IPS-18a (cell line): ENCODE results near the gene PNMT.

Experiments used
- H3K27ac ChIP-seq: one replicate; pipeline ENCODE4 v1.5.1; 2013; ENCODE audit warnings: low read length
- H3K27me3 ChIP-seq: one replicate; pipeline ENCODE4 v1.6.1; 2013; ENCODE audit warnings: mild to moderate bottlenecking, low read length; ENCODE audit not compliant: control insufficient read depth, insufficient read depth
- H3K36me3 ChIP-seq: one replicate; pipeline ENCODE4 v1.6.1; 2013; ENCODE audit warnings: low read depth, low read length; ENCODE audit not compliant: control insufficient read depth
- H3K4me1 ChIP-seq: one replicate; pipeline ENCODE4 v1.6.1; 2013; ENCODE audit warnings: low read depth, low read length; ENCODE audit not compliant: control insufficient read depth
- H3K4me3 ChIP-seq: one replicate; pipeline ENCODE4 v1.5.1; 2013; ENCODE audit warnings: low read length
- H3K9ac ChIP-seq: one replicate; pipeline ENCODE4 v1.6.1; 2013; ENCODE audit warnings: mild to moderate bottlenecking, low read length, moderate library complexity
- H3K9me3 ChIP-seq: one replicate; pipeline ENCODE4 v1.6.1; 2013; ENCODE audit warnings: low read depth, low read length; ENCODE audit not compliant: control insufficient read depth

PNMT gene

DNA sequence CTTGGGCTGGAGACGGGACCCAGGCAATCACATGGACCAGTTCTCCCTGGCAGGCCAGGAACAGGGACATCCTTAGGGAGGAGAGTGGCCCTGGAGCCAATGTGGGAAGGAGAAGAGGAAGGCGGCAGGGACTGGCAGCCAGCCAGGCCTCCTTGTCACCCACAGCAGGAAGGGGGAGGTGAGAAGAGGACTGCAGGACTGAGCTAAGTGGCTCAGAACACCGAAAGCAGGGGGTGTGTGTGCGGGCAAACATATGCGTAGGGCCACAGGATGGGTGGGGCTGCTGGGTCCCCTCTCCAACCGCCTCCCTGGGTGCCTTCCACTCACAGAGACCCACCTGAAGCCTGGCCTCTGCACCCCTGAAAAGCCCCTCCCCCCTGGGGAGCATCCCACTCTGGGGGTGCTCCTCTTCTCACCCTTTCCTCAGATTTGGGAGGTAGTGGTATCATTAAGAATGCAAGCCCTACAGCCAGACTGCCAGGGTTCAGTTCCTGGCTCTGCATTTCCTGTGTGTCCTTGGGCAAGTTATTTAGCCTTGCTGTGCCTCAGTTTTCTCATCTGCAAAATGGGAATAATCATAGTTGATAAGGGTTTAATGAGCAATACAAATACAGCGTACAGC lies 8.1 kb downstream of the PNMT start:
- no peaks in the 10 kb centered on the region for H3K36me3 ChIP-seq
- no peak overlapping the region for H3K9ac ChIP-seq
- no peaks in the 10 kb centered on the region for H3K9me3 ChIP-seq
- no peak overlapping the region for H3K27ac ChIP-seq
- peaks cover 3% of the 10 kb centered on the region for H3K4me1 ChIP-seq
- H3K4me3 ChIP-seq = no peak overlapping the region
- H3K27me3 ChIP-seq = no peaks in the 10 kb centered on the region

DNA sequence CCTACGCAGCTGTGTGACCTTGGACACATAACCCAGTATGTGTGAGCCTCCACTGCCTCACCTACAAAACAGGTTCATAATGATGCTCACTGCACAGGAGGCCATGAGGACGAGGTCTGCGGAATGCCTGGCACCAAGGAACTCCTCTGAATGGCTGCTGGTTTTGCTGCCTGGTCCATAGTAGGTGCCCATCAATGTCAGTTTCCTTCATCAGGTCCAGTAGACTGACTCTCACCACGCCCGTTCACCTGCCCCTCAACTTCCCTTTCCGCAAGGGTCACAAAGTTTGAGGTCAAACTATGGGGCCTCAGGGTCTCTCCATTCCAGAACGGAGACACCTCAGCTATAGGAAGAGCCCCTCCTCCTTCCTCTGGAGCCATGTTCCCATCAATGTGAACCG lies 8.8 kb downstream of the PNMT start:
- peaks cover 3% of the 10 kb centered on the region for H3K4me1 ChIP-seq
- no peaks in the 10 kb centered on the region for H3K9me3 ChIP-seq
- H3K4me3 ChIP-seq = no peak overlapping the region
- no peak overlapping the region for H3K27ac ChIP-seq
- no peak overlapping the region for H3K9ac ChIP-seq
- no peaks in the 10 kb centered on the region for H3K36me3 ChIP-seq
- no peaks in the 10 kb centered on the region for H3K27me3 ChIP-seq

DNA sequence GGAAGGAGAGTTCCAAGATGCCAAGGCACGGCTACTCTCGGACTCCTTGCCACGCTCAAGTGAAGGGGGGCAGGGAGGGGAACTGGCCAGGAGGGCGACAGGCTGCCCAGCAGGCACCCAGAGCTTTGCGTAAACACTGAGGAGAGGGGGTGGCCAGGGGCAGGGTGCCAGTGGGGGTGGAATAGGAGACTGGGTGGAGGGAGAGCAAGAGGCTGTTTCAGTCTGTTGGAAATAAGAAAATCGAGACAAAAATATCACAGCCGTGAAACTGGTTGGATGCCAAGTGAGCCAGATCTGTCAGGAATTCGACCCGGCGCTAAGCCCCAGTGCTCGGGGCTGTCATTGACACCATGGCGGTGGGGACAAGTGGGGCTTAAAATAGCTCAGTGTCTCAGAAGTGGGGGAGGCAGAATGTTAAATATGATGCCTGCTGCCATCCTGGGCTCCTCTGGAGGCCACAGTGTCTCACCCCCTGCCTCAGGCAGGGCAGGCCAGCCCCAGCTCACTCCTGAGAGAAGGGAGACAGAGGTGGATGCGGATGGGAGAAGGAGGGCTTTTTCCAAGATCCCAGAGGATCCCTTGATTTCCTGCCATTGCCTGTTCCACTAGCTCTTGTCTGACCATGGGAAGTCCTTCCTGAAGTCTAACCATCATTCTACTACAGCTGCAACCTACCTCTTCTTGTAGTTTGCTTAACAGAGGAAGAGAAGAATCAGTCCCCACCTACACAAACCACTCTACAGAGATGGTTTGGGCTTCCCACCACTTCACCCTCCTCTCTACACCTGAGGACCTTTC lies 9.5 kb downstream of the PNMT start:
- H3K9me3 ChIP-seq = no peaks in the 10 kb centered on the region
- H3K4me1 ChIP-seq = peaks cover 3% of the 10 kb centered on the region
- no peaks in the 10 kb centered on the region for H3K27me3 ChIP-seq
- no peaks in the 10 kb centered on the region for H3K36me3 ChIP-seq
- no peak overlapping the region for H3K9ac ChIP-seq
- H3K4me3 ChIP-seq = no peak overlapping the region
- H3K27ac ChIP-seq = no peak overlapping the region

DNA sequence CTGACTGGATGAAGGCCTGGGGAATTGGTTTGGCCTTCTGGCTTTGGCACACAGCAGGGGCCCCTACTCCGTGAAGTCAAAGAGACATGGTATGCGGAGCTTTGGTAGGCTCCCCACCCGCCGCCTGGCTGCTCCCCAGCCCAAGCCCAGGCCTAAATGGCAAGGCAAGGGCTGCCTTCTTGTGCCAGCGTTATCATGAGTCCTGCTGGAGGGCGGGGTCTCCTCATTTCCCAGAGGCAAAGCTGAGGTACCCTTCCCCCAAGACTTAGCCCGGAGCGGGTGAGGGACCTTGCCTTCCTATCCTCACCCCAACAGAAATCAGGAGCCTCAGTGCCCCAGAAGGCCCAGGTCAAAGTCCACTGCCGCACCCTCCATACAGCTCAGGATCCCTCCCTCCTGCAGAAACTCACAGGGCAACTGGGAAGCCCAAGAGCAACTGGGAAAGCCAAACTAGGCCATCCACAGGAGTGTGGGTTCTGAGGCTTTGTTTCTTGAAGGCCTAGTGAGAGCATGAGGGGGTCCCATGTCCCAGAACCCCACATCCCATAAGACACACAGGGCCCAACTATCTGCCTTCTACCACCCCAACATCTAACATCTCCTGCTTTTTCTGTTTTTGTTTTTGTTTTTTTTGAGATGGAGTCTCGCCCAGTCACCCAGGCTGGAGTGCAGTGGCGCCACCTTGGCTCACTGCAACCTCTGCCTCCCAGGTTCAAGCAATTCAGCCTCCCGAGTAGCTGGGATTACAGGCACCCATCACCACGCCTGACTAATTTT lies 10.3 kb downstream of the PNMT start:
- peaks cover 3% of the 10 kb centered on the region for H3K4me1 ChIP-seq
- no peak overlapping the region for H3K9ac ChIP-seq
- no peak overlapping the region for H3K27ac ChIP-seq
- no peaks in the 10 kb centered on the region for H3K27me3 ChIP-seq
- no peak overlapping the region for H3K4me3 ChIP-seq
- H3K36me3 ChIP-seq = no peaks in the 10 kb centered on the region
- H3K9me3 ChIP-seq = no peaks in the 10 kb centered on the region

DNA sequence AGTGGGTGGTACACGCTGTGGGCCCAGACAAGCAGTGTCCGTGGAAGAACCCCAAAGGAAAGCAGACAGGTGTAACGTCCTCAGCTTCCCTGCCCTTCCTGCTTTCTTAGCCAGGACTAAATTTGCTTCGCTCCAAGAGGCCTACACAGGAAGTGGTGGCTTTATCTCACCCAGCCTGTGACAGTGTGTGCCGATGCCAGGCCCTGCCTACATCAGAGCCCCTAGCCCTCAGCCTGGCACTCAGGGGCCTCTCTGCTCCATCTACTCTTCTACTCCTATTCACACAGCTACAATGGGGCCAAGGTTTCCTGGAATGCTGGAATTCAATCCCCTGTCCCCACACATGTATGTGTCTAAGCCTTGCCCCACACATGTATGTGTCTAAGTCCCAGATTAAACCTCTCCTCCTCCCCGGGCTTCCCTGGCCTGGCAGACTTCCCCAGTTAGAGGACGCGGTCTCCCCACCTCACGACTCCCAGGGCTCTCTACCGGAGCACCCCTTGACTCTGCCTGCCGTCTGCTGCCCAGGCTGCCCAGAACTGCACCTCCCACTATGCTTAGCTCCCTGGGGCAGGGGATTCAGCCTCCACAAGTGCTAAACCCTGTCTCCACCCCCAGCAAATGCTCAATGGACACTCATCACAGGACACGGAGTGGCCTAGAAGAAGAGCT lies 11.4 kb downstream of the PNMT start:
- Histone ChIP-seq H3K27me3 (no peaks in the 10 kb centered on the region), H3K36me3 (peaks cover 3% of the 10 kb centered on the region), H3K27ac (no peak overlapping the region), H3K4me1 (peaks cover 3% of the 10 kb centered on the region), H3K9me3 (no peaks in the 10 kb centered on the region), H3K9ac (no peak overlapping the region), H3K4me3 (no peak overlapping the region)

DNA sequence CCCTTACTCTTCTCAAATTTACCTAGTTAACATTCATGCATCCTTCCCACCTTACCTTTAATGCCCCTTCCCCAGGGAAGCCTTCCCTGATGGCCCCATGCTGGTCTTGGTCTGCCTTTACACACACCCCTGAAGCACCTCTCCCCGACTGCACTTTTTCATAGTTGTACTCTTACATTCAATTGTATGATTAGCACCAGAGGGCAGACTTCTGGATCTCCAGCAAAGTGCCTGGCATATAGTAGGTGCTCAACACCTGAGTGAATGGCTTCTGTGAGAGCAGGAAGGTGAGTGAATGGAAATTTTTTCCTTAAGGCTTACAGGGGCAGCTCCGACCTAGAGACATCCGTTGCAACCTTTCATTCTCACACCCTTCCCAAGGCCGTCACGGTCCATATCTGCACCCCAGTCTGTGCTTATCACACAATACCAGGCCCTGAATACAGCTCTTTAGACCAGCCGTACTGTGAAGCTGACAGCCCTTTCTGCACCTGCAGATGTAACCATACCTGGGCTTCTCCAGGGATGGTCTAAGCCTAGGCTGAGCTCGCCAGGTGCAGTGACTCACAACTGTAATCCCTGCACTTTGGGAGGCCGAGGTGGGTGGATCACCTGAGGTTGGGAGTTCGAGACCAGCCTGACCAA lies 15.2 kb downstream of the PNMT start:
- Histone ChIP-seq H3K9ac (no peak overlapping the region), H3K4me3 (no peak overlapping the region), H3K27me3 (no peaks in the 10 kb centered on the region), H3K4me1 (peaks cover 5% of the 10 kb centered on the region), H3K27ac (no peak overlapping the region), H3K36me3 (peaks cover 7% of the 10 kb centered on the region), H3K9me3 (no peaks in the 10 kb centered on the region)

DNA sequence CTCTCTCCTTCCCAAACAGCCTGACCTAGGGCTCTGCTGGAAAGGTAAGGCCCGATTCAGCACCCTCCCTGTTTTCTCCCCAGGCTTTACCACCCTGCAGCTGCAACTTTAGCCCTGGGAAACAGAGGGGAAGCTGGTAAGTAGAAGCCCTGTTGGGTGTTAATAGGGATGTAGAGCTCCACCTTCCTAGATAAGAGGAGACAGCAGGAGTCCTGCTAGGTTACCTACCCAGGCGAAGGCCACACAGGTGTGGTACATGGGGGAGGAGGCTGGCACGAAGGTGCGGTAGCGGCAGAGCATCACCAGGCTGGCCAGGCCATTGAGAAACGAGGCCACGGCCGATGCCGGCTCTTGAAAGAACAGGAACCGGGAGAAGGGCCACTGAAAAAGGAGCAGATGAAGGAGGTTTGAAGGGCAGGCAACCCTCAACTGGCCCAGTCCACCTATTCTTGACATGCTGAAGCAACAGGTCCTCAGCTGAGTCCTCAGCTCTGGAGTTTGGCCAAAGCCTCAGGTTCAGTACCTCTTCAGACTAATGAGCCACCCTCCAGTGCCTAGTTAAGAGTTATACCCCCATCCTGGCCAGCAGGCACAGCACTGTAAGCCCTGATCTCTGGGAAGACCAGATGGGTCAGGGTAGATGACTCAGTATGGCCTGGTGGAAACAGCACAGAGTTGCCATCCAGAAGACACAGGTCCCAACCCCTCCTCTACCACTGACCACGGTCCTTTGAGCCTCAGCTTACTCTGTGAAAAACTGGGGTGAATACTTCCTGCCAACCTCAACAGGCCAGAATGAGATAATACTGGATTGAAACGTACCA lies 16.3 kb downstream of the PNMT start:
- no peak overlapping the region for H3K27ac ChIP-seq
- H3K9ac ChIP-seq = no peak overlapping the region
- H3K27me3 ChIP-seq = no peaks in the 10 kb centered on the region
- peaks cover 13% of the 10 kb centered on the region for H3K4me1 ChIP-seq
- H3K36me3 ChIP-seq = peaks cover 7% of the 10 kb centered on the region
- H3K4me3 ChIP-seq = no peak overlapping the region
- no peaks in the 10 kb centered on the region for H3K9me3 ChIP-seq

DNA sequence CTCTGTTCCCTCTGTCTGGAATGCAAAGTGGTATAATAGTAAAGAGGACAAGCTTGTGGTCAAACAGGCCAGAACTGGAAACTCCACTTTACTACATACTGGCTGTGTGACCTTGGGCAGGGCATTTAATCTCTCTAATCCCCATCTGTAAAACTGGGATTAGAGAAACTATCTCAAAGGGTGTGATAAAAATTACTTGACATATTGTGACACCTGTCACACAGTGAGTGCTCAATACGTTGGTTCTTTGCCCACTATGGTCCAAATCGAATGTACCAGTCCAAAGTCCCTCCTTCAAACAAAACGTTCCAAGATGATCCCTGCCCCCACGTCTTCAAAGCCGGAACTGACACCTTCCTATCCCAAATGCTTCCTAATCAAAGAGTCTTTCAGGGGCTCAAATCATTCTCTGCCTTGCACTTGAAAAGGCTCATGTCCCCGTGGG lies 18.9 kb downstream of the PNMT start:
- no peaks in the 10 kb centered on the region for H3K27me3 ChIP-seq
- peak overlapping the region; percentile 89 for H3K4me3 ChIP-seq
- peak overlapping the region; percentile 18 for H3K27ac ChIP-seq
- no peaks in the 10 kb centered on the region for H3K9me3 ChIP-seq
- peak overlapping the region; percentile 86 for H3K9ac ChIP-seq
- peaks cover 19% of the 10 kb centered on the region for H3K4me1 ChIP-seq
- H3K36me3 ChIP-seq = peaks cover 7% of the 10 kb centered on the region

DNA sequence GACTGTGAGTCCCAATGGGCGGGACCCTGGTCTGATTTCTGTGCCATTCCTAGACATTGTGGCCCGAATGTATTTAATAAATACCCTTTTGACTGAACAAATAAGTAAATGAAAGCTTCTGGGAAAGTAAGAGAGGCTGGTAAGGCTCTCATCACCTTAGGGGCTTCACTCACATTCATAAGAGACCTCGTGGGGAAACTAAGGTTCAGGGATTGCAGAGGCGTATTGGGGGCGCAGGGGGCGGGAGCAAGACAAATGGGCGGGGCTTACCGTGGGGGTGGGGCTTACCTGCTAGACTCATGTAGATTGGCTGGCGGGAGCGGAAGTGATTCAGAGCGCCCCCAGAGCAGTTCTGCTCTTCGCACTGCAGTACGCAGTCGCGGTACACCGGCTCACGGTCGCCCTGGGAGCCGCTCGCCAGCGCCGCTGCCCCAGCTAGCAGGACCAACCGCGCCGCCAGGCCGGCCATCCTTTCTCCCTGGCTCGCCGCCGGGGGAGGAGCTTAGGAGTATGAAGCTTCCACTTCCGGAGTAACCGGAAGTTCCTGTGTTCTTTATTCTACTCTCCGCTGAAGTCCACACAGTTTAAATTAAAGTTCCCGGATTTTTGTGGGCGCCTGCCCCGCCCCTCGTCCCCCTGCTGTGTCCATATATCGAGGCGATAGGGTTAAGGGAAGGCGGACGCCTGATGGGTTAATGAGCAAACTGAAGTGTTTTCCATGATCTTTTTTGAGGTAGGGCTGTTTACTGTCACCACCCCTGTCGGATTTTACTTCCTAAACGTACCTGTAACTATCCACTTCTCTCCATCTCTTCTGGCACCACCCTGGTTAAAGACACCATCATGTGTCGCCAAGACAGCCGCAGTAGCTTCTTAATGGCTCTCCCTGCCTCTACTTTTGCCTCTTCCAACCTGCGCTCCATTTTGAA lies 19.6 kb downstream of the PNMT start, which contains the start of gene PGAP3:
TSS of gene PGAP3 (minus strand) at position 512 of the 929 bp plus-strand sequence. CDS start at position 469, 43 bp downstream.
- H3K4me3 ChIP-seq = peak within 1 kb of the TSS; percentile 89
- H3K9ac ChIP-seq = peak within 1 kb of the TSS; percentile 86
- H3K36me3 ChIP-seq = peaks cover 7% of the 10 kb centered on the region
- H3K9me3 ChIP-seq = no peaks in the 10 kb centered on the region
- H3K4me1 ChIP-seq = peaks cover 19% of the 10 kb centered on the region
- H3K27ac ChIP-seq = peak within 1 kb of the TSS; percentile 96
- H3K27me3 ChIP-seq = no peaks in the 10 kb centered on the region

DNA sequence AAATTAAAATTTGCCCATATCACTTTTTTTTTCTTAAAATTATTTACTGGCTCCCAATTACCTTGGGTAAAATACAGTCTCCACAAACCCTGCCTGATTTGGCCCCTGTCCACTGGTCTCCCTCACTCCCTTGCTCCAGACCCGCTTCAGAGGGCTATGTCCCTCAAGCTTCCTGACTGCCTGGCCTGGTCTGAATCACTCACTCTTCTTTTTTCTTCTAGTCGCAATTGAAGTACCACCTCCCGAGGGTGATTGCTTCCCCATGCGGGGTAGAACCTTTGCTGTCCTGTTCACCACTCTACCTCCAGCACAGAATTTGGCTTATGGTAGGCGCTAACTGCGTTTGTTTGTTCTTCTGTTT lies 20.2 kb downstream of the PNMT start:
- Histone ChIP-seq H3K27ac (peak overlapping the region; percentile 96), H3K4me3 (peak overlapping the region; percentile 89), H3K9me3 (no peaks in the 10 kb centered on the region), H3K27me3 (no peaks in the 10 kb centered on the region), H3K36me3 (peaks cover 7% of the 10 kb centered on the region), H3K9ac (peak overlapping the region; percentile 86), H3K4me1 (peaks cover 19% of the 10 kb centered on the region)
